ENCODE results near the gene NFKBIZ. TPM values are rescaled to one million over a fixed set of nuclear protein-coding genes. Genes with fewer than 3 reads are reported as not detected.

NFKBIZ gene
- total RNA-seq, 1 donor from 2014 or later: 14.7 TPM

DNA sequence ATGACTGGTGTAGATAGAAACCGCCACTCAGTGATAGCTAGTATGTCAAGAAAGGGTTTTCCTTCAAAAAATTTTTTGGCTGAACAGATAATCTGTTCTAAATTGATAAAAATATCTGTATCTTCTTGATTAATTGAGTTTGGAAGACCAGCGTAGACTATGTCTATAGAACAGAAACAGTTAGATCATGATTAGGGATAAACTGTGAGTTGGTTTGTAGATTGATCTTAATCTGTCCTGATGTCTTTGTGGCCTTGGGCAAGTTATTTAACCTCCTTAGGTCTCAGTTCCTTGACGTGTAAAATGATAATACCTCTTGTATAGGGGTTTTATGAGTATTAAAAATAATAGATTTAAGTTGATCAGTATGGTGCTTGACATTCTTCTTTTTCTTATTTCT, 4.7 kb downstream of the NFKBIZ start:
- H3K36me3 Mint-ChIP-seq: peaks cover 32% of the 10 kb centered on the region
- H3K79me2 ChIP-seq (ENCODE audit: low read depth): peaks cover 34% of the 10 kb centered on the region

DNA sequence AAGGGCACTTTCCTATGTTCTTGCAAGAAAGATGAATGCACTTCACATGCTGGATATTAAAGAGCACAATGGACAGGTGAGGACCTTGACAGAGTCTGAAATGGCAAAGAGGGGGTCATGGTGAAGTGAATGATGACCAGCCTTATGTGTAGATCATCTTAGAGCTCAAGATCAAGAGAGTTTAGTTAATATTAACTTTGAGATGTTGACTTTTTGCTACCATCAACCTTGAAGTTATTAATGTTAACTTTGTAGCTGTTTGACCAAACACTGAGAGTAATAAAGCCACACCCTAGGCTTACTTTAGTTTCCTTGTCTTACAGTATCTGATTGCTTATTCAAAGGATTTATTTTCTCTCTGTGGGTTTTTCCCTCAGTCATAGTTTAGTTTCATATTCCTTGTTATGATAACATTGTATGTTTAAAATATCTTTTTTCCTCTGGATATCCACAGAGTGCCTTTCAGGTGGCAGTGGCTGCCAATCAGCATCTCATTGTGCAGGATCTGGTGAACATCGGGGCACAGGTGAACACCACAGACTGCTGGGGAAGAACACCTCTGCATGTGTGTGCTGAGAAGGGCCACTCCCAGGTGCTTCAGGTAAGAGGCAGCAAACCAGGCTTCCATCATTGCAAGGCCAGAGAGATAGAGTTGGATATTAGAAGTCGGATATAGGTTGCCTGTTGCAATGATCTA, 5.4 kb downstream of the NFKBIZ start:
- H3K27ac Mint-ChIP-seq: no peak overlapping the region

More for the DNA sequence above, 4.7 kb downstream of the NFKBIZ start:
- no peaks in the 10 kb centered on the region for H3K9me3 ChIP-seq (ENCODE audit: low read depth)
- H4K20me1 ChIP-seq (ENCODE audit: low read depth): peaks cover 24% of the 10 kb centered on the region
- no peak for DNase-seq (ENCODE audit: low spot score)
- no peak overlapping the region for H3K27ac ChIP-seq
- H3K4me3 ChIP-seq: no peak overlapping the region
- no peaks in the 10 kb centered on the region for H3K9me3 Mint-ChIP-seq
- no peak overlapping the region for H3K4me3 Mint-ChIP-seq
- peaks cover 10% of the 10 kb centered on the region for H3K4me1 ChIP-seq
- peaks cover 7% of the 10 kb centered on the region for H3K4me1 Mint-ChIP-seq
- no peak overlapping the region for H2AFZ ChIP-seq (replicated peaks)
- peaks cover under 1% of the 10 kb centered on the region for H3F3A ChIP-seq (ENCODE audit: low read depth)
- H3K4me2 ChIP-seq: no peak overlapping the region
- H3K27ac Mint-ChIP-seq: no peak overlapping the region
- no peak for TF ChIP-seq EZH2 (IDR thresholded peaks at IDR 0.05)
- no peak for TF ChIP-seq CTCF (IDR thresholded peaks at IDR 0.05)
- TF ChIP-seq EZH2phosphoT487 (IDR thresholded peaks at IDR 0.05): no peak
- no peaks in the 10 kb centered on the region for H3K27me3 ChIP-seq
- H3K36me3 ChIP-seq: peaks cover 30% of the 10 kb centered on the region
- peaks cover 2% of the 10 kb centered on the region for H3K27me3 Mint-ChIP-seq (ENCODE audit: insufficient read depth, low read depth)
- H3K9ac ChIP-seq: no peak overlapping the region

GRCh38 chr3:101857301-101857741, 8.0 kb downstream of the NFKBIZ start:
- H3K27ac ChIP-seq: no peak overlapping the region
- no peaks in the 10 kb centered on the region for H4K20me1 ChIP-seq (ENCODE audit: low read depth)
- no peak overlapping the region for H2AFZ ChIP-seq (replicated peaks)
- no peak for TF ChIP-seq EZH2phosphoT487 (IDR thresholded peaks at IDR 0.05)
- TF ChIP-seq EZH2 (IDR thresholded peaks at IDR 0.05): no peak
- no peak for TF ChIP-seq CTCF (IDR thresholded peaks at IDR 0.05)
- H3K9ac ChIP-seq: no peak overlapping the region
- no peak overlapping the region for H3K4me3 ChIP-seq
- Mint-ChIP-seq H3K27me3 (ENCODE audit: insufficient read depth, low read depth) (peaks cover 2% of the 10 kb centered on the region), H3K9me3 (no peaks in the 10 kb centered on the region), H3K36me3 (peaks cover 29% of the 10 kb centered on the region), H3K4me1 (no peaks in the 10 kb centered on the region), H3K27ac (no peak overlapping the region), H3K4me3 (no peak overlapping the region)
- no peaks in the 10 kb centered on the region for H3K9me3 ChIP-seq (ENCODE audit: low read depth)
- peaks cover 34% of the 10 kb centered on the region for H3K36me3 ChIP-seq
- H3K4me2 ChIP-seq: no peak overlapping the region
- peaks cover 6% of the 10 kb centered on the region for H3K79me2 ChIP-seq (ENCODE audit: low read depth)
- DNase-seq (ENCODE audit: low spot score): no peak
- no peaks in the 10 kb centered on the region for H3F3A ChIP-seq (ENCODE audit: low read depth)
- no peaks in the 10 kb centered on the region for H3K27me3 ChIP-seq
- no peaks in the 10 kb centered on the region for H3K4me1 ChIP-seq

More for the DNA sequence above, 5.4 kb downstream of the NFKBIZ start:
- Mint-ChIP-seq H3K4me1 (peaks cover 7% of the 10 kb centered on the region), H3K27me3 (ENCODE audit: insufficient read depth, low read depth) (peaks cover 2% of the 10 kb centered on the region), H3K4me3 (no peak overlapping the region), H3K36me3 (peaks cover 33% of the 10 kb centered on the region), H3K9me3 (no peaks in the 10 kb centered on the region)
- no peak for DNase-seq (ENCODE audit: low spot score)
- TF ChIP-seq EZH2 (IDR thresholded peaks at IDR 0.05) (no peak), CTCF (IDR thresholded peaks at IDR 0.05) (no peak), EZH2phosphoT487 (IDR thresholded peaks at IDR 0.05) (no peak)
- Histone ChIP-seq H3F3A (ENCODE audit: low read depth) (no peaks in the 10 kb centered on the region), H3K4me1 (peaks cover 10% of the 10 kb centered on the region), H2AFZ (replicated peaks) (no peak overlapping the region), H3K9me3 (ENCODE audit: low read depth) (no peaks in the 10 kb centered on the region), H3K27ac (no peak overlapping the region), H3K4me3 (no peak overlapping the region), H4K20me1 (ENCODE audit: low read depth) (peaks cover 24% of the 10 kb centered on the region), H3K4me2 (no peak overlapping the region), H3K79me2 (ENCODE audit: low read depth) (peaks cover 31% of the 10 kb centered on the region), H3K27me3 (no peaks in the 10 kb centered on the region), H3K36me3 (peaks cover 34% of the 10 kb centered on the region), H3K9ac (no peak overlapping the region)
